ENCODE measurements around the gene SDHAF1. TPM values are rescaled to one million over a fixed set of nuclear protein-coding genes. Genes with fewer than 3 reads are reported as not detected.

Gene SDHAF1
- polyA plus RNA-seq, 1 of the 3 experiments (the other 2 are of a cell fraction) = 25.3 TPM

GRCh38 chr19:35978271-35978670 lies 16.7 kb upstream of the SDHAF1 start:
- Histone ChIP-seq H3F3A (replicated peaks; ENCODE audit: insufficient read depth) (no peaks in the 10 kb centered on the region), H3K4me1 (ENCODE audit: control insufficient read depth in 1 of 2, insufficient read depth in 2 of 2, low read depth in 1 of 2, low read length in 1 of 2) (no peaks in the 10 kb centered on the region), H3K36me3 (replicated peaks in 1 of 2; ENCODE audit: control insufficient read depth in 1 of 2, insufficient read depth in 2 of 2, low read length in 1 of 2) (no peaks in the 10 kb centered on the region), H3K9me2 (no peaks in the 10 kb centered on the region), H2AFZ (ENCODE audit: low read depth) (no peak overlapping the region), H3K27ac (ENCODE audit: low read depth in 2 of 2, low read length in 1 of 2) (no peak overlapping the region), H3K4me3 (ENCODE audit: low read depth in 2 of 2, low read length in 1 of 2) (no peak overlapping the region), H3K4me2 (no peak overlapping the region), H3K79me2 (ENCODE audit: insufficient read depth) (no peaks in the 10 kb centered on the region), H3K27me3 (ENCODE audit: insufficient read depth) (no peaks in the 10 kb centered on the region), H3K9me3 (no peaks in the 10 kb centered on the region), H3K9ac (no peak overlapping the region), H4K20me1 (ENCODE audit: insufficient read depth) (no peaks in the 10 kb centered on the region)
- 40% methylated on average over 5 of the region's 5 CpGs for WGBS (ENCODE audit: low lambda C conversion rate)
- ChIA-PET CTCF (no interaction called here), POLR2A (no interaction called here)
- no peak for DNase-seq
- TF ChIP-seq ELF1 (IDR thresholded peaks at IDR 0.05) = no peak
- TF ChIP-seq, protein P1, sequence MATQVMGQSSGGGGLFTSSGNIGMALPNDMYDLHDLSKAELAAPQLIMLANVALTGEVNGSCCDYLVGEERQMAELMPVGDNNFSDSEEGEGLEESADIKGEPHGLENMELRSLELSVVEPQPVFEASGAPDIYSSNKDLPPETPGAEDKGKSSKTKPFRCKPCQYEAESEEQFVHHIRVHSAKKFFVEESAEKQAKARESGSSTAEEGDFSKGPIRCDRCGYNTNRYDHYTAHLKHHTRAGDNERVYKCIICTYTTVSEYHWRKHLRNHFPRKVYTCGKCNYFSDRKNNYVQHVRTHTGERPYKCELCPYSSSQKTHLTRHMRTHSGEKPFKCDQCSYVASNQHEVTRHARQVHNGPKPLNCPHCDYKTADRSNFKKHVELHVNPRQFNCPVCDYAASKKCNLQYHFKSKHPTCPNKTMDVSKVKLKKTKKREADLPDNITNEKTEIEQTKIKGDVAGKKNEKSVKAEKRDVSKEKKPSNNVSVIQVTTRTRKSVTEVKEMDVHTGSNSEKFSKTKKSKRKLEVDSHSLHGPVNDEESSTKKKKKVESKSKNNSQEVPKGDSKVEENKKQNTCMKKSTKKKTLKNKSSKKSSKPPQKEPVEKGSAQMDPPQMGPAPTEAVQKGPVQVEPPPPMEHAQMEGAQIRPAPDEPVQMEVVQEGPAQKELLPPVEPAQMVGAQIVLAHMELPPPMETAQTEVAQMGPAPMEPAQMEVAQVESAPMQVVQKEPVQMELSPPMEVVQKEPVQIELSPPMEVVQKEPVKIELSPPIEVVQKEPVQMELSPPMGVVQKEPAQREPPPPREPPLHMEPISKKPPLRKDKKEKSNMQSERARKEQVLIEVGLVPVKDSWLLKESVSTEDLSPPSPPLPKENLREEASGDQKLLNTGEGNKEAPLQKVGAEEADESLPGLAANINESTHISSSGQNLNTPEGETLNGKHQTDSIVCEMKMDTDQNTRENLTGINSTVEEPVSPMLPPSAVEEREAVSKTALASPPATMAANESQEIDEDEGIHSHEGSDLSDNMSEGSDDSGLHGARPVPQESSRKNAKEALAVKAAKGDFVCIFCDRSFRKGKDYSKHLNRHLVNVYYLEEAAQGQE (IDR thresholded peaks at IDR 0.05; ENCODE audit: low read depth, low read length) = no peak
- TF ChIP-seq, protein P2, sequence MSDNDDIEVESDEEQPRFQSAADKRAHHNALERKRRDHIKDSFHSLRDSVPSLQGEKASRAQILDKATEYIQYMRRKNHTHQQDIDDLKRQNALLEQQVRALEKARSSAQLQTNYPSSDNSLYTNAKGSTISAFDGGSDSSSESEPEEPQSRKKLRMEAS (IDR thresholded peaks at IDR 0.05; ENCODE audit: low read depth) = no peak
- TF ChIP-seq NRF1 (IDR thresholded peaks at IDR 0.05; ENCODE audit: low read depth, low read length) = no peak
- no peak for TF ChIP-seq USF1 (IDR thresholded peaks at IDR 0.05; ENCODE audit: borderline replicate concordance, low read depth)
- no peak for TF ChIP-seq RAD21 (IDR thresholded peaks at IDR 0.05; ENCODE audit: low read length)
- no peak for TF ChIP-seq SMC3 (IDR thresholded peaks at IDR 0.05; ENCODE audit: low read depth, low read length)
- no peak for TF ChIP-seq NFIC (IDR thresholded peaks at IDR 0.05; ENCODE audit: borderline replicate concordance)
- no peak for TF ChIP-seq GATA2 (CRISPR knock-in tag; IDR thresholded peaks at IDR 0.05)
- TF ChIP-seq FOSL2 (IDR thresholded peaks at IDR 0.05; ENCODE audit: borderline replicate concordance, low read depth) = no peak
- TF ChIP-seq POLR2AphosphoS5 (IDR thresholded peaks at IDR 0.05; ENCODE audit: low read depth, low read length) = no peak
- TF ChIP-seq, protein P3, sequence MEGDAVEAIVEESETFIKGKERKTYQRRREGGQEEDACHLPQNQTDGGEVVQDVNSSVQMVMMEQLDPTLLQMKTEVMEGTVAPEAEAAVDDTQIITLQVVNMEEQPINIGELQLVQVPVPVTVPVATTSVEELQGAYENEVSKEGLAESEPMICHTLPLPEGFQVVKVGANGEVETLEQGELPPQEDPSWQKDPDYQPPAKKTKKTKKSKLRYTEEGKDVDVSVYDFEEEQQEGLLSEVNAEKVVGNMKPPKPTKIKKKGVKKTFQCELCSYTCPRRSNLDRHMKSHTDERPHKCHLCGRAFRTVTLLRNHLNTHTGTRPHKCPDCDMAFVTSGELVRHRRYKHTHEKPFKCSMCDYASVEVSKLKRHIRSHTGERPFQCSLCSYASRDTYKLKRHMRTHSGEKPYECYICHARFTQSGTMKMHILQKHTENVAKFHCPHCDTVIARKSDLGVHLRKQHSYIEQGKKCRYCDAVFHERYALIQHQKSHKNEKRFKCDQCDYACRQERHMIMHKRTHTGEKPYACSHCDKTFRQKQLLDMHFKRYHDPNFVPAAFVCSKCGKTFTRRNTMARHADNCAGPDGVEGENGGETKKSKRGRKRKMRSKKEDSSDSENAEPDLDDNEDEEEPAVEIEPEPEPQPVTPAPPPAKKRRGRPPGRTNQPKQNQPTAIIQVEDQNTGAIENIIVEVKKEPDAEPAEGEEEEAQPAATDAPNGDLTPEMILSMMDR (IDR thresholded peaks at IDR 0.05) = no peak
- TF ChIP-seq, protein P4, sequence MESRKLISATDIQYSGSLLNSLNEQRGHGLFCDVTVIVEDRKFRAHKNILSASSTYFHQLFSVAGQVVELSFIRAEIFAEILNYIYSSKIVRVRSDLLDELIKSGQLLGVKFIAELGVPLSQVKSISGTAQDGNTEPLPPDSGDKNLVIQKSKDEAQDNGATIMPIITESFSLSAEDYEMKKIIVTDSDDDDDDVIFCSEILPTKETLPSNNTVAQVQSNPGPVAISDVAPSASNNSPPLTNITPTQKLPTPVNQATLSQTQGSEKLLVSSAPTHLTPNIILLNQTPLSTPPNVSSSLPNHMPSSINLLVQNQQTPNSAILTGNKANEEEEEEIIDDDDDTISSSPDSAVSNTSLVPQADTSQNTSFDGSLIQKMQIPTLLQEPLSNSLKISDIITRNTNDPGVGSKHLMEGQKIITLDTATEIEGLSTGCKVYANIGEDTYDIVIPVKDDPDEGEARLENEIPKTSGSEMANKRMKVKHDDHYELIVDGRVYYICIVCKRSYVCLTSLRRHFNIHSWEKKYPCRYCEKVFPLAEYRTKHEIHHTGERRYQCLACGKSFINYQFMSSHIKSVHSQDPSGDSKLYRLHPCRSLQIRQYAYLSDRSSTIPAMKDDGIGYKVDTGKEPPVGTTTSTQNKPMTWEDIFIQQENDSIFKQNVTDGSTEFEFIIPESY (IDR thresholded peaks at IDR 0.05; ENCODE audit: borderline replicate concordance, low read depth) = no peak
